K562 (cell line): ENCODE measurements around the gene SLC7A1. TPM values are rescaled to one million over a fixed set of nuclear protein-coding genes. Genes with fewer than 3 reads are reported as not detected.

ENCODE experiments used
- ATAC-seq: fragments of 200-7000 bp; cut with Tn5 transposase; 3 replicates; pipeline ENCODE4 v1.9.1; 2020; ENCODE audit warnings: moderate library complexity
- BruUV-seq: library from RNA; stranded (reverse); fragments of 400-500 nt; replicated peaks from 2 replicates; lab custom pipeline; 2021; lab: Mats Ljungman, UMichigan
- CTCF ChIA-PET: fragments of 300-600 bp; formaldehyde crosslinking; extraction: SDS; loops from one replicate; lab custom pipeline; 2021; ENCODE audit warnings: low intra/inter-chr PET ratio; lab: Yijun Ruan, JAX
- POLR2A ChIA-PET: fragments of 300-600, 350-650 bp; sonication (Branson Sonifier 250); formaldehyde crosslinking; extraction: SDS; loops from one replicate; lab custom pipeline; 2021; ENCODE audit warnings: antibody characterized with exemption, inconsistent platforms; lab: Yijun Ruan, JAX
- DNase-seq, 4 experiments: peaks; one replicate each; pipeline versions ENCODE4 v3.0.0 to v3.0.0-alpha.2; 2011 to 2018; ENCODE audit warnings: low spot score in 3 of 4, mixed read lengths in 3 of 4; ENCODE audit errors: extremely low read depth in 1 of 4
- FAIRE-seq: peaks from 2 replicates; lab custom pipeline; 2011; peaks lifted over from hg19 to GRCh38; lab: Jason Lieb, UNC
- H2AFZ ChIP-seq: 2 replicates; pipeline ENCODE4 v1.6.0; 2011; ENCODE audit warnings: low read depth, low read length, control low read depth, inconsistent platforms
- H3K27ac ChIP-seq: fragments of 200-600 bp; 3 replicates; pipeline ENCODE4 v1.8.0; 2011; ENCODE audit warnings: low read depth, mild to moderate bottlenecking, control low read depth, inconsistent platforms, low read length, moderate library complexity, mixed read lengths; ENCODE audit errors: extremely low read depth
- H3K27me3 ChIP-seq, 2 experiments: fragments of 300-600 bp in 1 of 2; 2 replicates in 1 of 2; 3 replicates in 1 of 2; pipeline versions ENCODE4 v1.6.0 to v1.8.0; 2011; ENCODE audit warnings: inconsistent platforms in 2 of 2, low read length in 2 of 2, mild to moderate bottlenecking in 1 of 2, mixed read lengths in 1 of 2, moderate library complexity in 1 of 2; ENCODE audit not compliant: control insufficient read depth in 2 of 2, insufficient read depth in 2 of 2
- H3K36me3 ChIP-seq: fragments of 300-600 bp; 3 replicates; pipeline ENCODE4 v1.8.0; 2011; ENCODE audit warnings: mild to moderate bottlenecking, low read length, inconsistent platforms; ENCODE audit not compliant: control insufficient read depth, insufficient read depth
- H3K4me1 ChIP-seq, 2 experiments: fragments of 200-600 bp in 1 of 2; replicated peaks in 1 of 2; 2 replicates in 1 of 2; 3 replicates in 1 of 2; pipeline versions ENCODE4 v1.5.1 to v1.8.0; 2011; ENCODE audit warnings: inconsistent platforms in 2 of 2, low read length in 2 of 2, mild to moderate bottlenecking in 1 of 2, mixed read lengths in 1 of 2, moderate library complexity in 1 of 2; ENCODE audit not compliant: control insufficient read depth in 2 of 2, insufficient read depth in 2 of 2
- H3K4me2 ChIP-seq: 2 replicates; pipeline ENCODE4 v1.6.1; 2011; ENCODE audit warnings: low read length, control low read depth, inconsistent platforms, mixed read lengths; ENCODE audit not compliant: insufficient read depth
- H3K4me3 ChIP-seq: fragments of 200-600 bp; sonication (generic), shearing (Covaris generic); 2 replicates; pipeline ENCODE4 v1.5.1; 2016; ENCODE audit warnings: control low read depth, inconsistent platforms
- H3K79me2 ChIP-seq: fragments of 200-600 bp; 3 replicates; pipeline ENCODE4 v1.8.0; 2011; ENCODE audit warnings: low read length, inconsistent platforms; ENCODE audit not compliant: control insufficient read depth, insufficient read depth
- H3K9ac ChIP-seq, 2 experiments: 2 replicates each; pipeline versions ENCODE4 v1.6.0 to v1.6.1; 2011; ENCODE audit warnings: low read depth in 2 of 2, low read length in 2 of 2, control low read depth in 1 of 2, inconsistent platforms in 1 of 2, mild to moderate bottlenecking in 1 of 2, mixed read lengths in 1 of 2; ENCODE audit not compliant: insufficient read depth in 1 of 2
- H3K9me1 ChIP-seq: one replicate; pipeline ENCODE4 v1.6.0; 2011; ENCODE audit warnings: inconsistent platforms, mild to moderate bottlenecking, low read length, moderate library complexity; ENCODE audit not compliant: control insufficient read depth, insufficient read depth
- H3K9me3 ChIP-seq: replicated peaks from 2 replicates; pipeline ENCODE4 v1.5.1; 2011; ENCODE audit warnings: low read depth, low read length, inconsistent platforms; ENCODE audit not compliant: control insufficient read depth, insufficient read depth
- H4K20me1 ChIP-seq: replicated peaks from 2 replicates; pipeline ENCODE4 v1.6.1; 2011; ENCODE audit warnings: low read length, inconsistent platforms, mixed read lengths; ENCODE audit not compliant: control insufficient read depth, insufficient read depth
- CREB1 ChIP-seq, 2 experiments: sonication (generic) in 1 of 2; formaldehyde crosslinking in 1 of 2; IDR thresholded peaks; 2 replicates each; pipeline versions ENCODE4 v1.6.1 to v1.8.0; 2012 to 2022; ENCODE audit warnings: inconsistent platforms in 1 of 2, mild to moderate bottlenecking in 1 of 2, missing genetic modification reagents in 1 of 2, moderate library complexity in 1 of 2
- HMG20B ChIP-seq: fragments of 250-450 bp; sonication (Bioruptor Pico); IDR thresholded peaks from 2 replicates; pipeline ENCODE4 v1.5.0; 2021; ENCODE audit warnings: mild to moderate bottlenecking
- JUND ChIP-seq, 2 experiments: IDR thresholded peaks; 2 replicates in 1 of 2; 3 replicates in 1 of 2; pipeline ENCODE4 v1.6.1; 2011; ENCODE audit warnings: borderline replicate concordance in 2 of 2, low read depth in 2 of 2, low read length in 2 of 2, improper control_type of control experiment in 1 of 2, missing biosample characterization in 1 of 2, missing genetic modification characterization in 1 of 2, missing genetic modification reagents in 1 of 2
- ZNF3 ChIP-seq: fragments of 250-450 bp; sonication (Bioruptor Pico); IDR thresholded peaks from 2 replicates; pipeline ENCODE4 v1.5.0; 2021; ENCODE audit warnings: mild to moderate bottlenecking, moderate library complexity
- ZNF77 ChIP-seq: fragments of 250-450 bp; sonication (Bioruptor Pico); IDR thresholded peaks from 2 replicates; pipeline ENCODE4 v1.5.0; 2020
- WGBS: fragments of 100-300 bp; shearing (Covaris generic); methylation state at CpG from one replicate; pipeline ENCODE4 v1.1.6; 2016; ENCODE audit warnings: low coverage, mixed read lengths; ENCODE audit not compliant: insufficient coverage; ENCODE audit errors: missing lambda C conversion rate; 5-methylcytosine and 5-hydroxymethylcytosine counted together
- in situ Hi-C: fragments of 300-500 bp; cut with MboI; formaldehyde crosslinking; loops from 4 replicates; pipeline ENCODE4 v1.15.0; 2018; ENCODE audit warnings: inconsistent platforms, mixed read lengths
- intact Hi-C: fragments of 100-400 bp; cut with micrococcal nuclease; formaldehyde crosslinking; loops from 2 replicates; pipeline ENCODE4 v1.14.2; 2022
- polyA plus RNA-seq, 8 experiments: library from polyadenylated mRNA; depleted of rRNA in 4 of 8; stranded (reverse) in 5 of 8; unstranded in 3 of 8; fragments of >200 nt; fragmentation: Nextera tagmentation in 2 of 8; fragmentation: Illumina TruSeq in 1 of 8; extraction: Ambion mirVana in 2 of 8; extraction: Trizol in 1 of 8; gene quantifications; 2 replicates each; pipeline versions ENCODE4 v1.2.1 to v1.2.3, GENCODE V29; 2011 to 2014; ENCODE audit warnings: inconsistent platforms in 1 of 8, missing spikeins in 1 of 8
- total RNA-seq, 7 experiments: library from RNA; depleted of rRNA in 6 of 7; stranded (reverse); fragments of >200 nt in 6 of 7; fragmentation: Illumina TruSeq in 2 of 7; extraction: Trizol in 2 of 7; gene quantifications; 2 replicates each; pipeline versions ENCODE4 v1.2.1 to v1.2.3, GENCODE V29; 2011 to 2021; ENCODE audit warnings: low replicate concordance in 1 of 7

Gene SLC7A1
- total and polyA plus RNA-seq, 9 of the 15 experiments (the other 6 are each of a cell fraction or from before 2014, with no cell fraction given): 3.3 to 69.7 (median 10.8) TPM

DNA sequence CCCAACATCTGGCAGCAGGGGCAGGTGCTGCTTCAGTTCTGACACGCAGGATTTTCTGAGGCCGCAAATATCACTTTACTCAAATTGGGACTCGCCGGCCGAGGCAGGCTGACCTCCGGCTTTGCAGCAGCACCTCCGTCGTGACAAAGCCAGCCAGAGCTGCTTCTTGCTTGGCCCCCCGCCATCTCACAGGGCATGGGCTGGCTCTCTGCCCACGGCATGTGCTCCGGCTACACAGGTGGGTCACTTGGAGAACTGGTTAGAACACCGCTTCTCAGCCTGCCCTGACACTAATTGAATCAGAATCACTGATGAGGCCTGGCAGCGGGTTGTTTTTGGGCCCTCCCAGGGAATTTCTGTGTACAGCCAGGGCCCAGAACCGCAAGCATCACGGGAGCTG lies 112.3 kb downstream of the SLC7A1 start:
- no peak for TF ChIP-seq CREB1 (IDR thresholded peaks at IDR 0.05)
- TF ChIP-seq CREB1 (CRISPR knock-in tag; IDR thresholded peaks at IDR 0.05): no peak
- TF ChIP-seq JUND (IDR thresholded peaks at IDR 0.05; ENCODE audit: borderline replicate concordance, low read depth, low read length): no peak
- TF ChIP-seq JUND (tag; IDR thresholded peaks at IDR 0.05; ENCODE audit: borderline replicate concordance, low read depth, low read length): no peak
- Histone ChIP-seq H3K27ac (no peak overlapping the region), H3K79me2 (no peaks in the 10 kb centered on the region), H3K4me2 (no peak overlapping the region), H3K9ac (no peak overlapping the region), H3K27me3 (peaks cover 29 to 74% of the 10 kb centered on the region in 2 experiments), H3K9me1 (no peaks in the 10 kb centered on the region), H3K4me3 (no peak overlapping the region), H3K36me3 (no peaks in the 10 kb centered on the region), H4K20me1 (no peaks in the 10 kb centered on the region), H3K9me3 (no peaks in the 10 kb centered on the region), H3K4me1 (peaks cover 0 to 4% of the 10 kb centered on the region in 2 experiments; a peak in 2 of 5 replicates), H2AFZ (no peak overlapping the region)
- no peak for ATAC-seq
- no peak for DNase-seq
- no peak for FAIRE-seq
- 9% methylated on average over 13 of the region's 15 CpGs for WGBS
- ChIA-PET CTCF (no interaction called here), POLR2A (no interaction called here)
- BruUV-seq: no TSS peak
- intact Hi-C loops: no loop called here
- in situ Hi-C loops: no loop called here

- ATAC-seq (no peak), DNase-seq (no peak), FAIRE-seq (no peak)
- no peak overlapping the region for H3K9ac ChIP-seq
- no peak for TF ChIP-seq ZNF3
- no peak for TF ChIP-seq ZNF77 (CRISPR knock-in tag)
- no peak for TF ChIP-seq HMG20B (CRISPR knock-in tag)
- no peaks in the 10 kb centered on the region for H3K9me1 ChIP-seq
- no peaks in the 10 kb centered on the region for H3K79me2 ChIP-seq
- no peak overlapping the region for H3K27ac ChIP-seq
- 2% methylated on average over 4 of the region's 4 CpGs for WGBS
- ChIA-PET POLR2A (no interaction called here), CTCF (no interaction called here)
- BruUV-seq: no TSS peak
- no peaks in the 10 kb centered on the region for H4K20me1 ChIP-seq
- no peaks in the 10 kb centered on the region for H3K36me3 ChIP-seq
- no peak overlapping the region for H2AFZ ChIP-seq
- in situ Hi-C loops: no loop called here
- H3K4me2 ChIP-seq: no peak overlapping the region
- intact Hi-C loops: no loop called here
- no peaks in the 10 kb centered on the region for H3K9me3 ChIP-seq
- H3K4me1 ChIP-seq: peaks cover 0 to 4% of the 10 kb centered on the region in 2 experiments; a peak in 2 of 5 replicates
- H3K27me3 ChIP-seq: peaks cover 26 to 69% of the 10 kb centered on the region in 2 experiments; a peak in 4 of 5 replicates
- no peak overlapping the region for H3K4me3 ChIP-seq
These were observed 113.0 kb downstream of the SLC7A1 start for GRCh38 chr13:29482504-29482903.
